ENCODE results near the gene DHRSX.
"Not testable (repeated sequence)": the region's sequence is repeated elsewhere in the genome, so short reads cannot be mapped to it uniquely, and the experiment has no call there.

GRCh38 chrX:2389731-2390130 is 111.0 kb downstream of the DHRSX start:
- TF ChIP-seq POLR2A, CTCF (IDR thresholded peaks at IDR 0.05): not testable (repeated sequence)

Data from thyroid gland (tissue), 4 donors.